ENCODE results near the gene NEB.

NEB gene

GRCh38 chr2:151733771-151734672 is at the start of gene NEB:
Gene NEB, minus strand, starts transcription at chr2:151734476. Its CDS starts 1,320 bp downstream, at chr2:151733156.
- no peak for DNase-seq

GRCh38 chr2:151783133-151783520 is 48.9 kb upstream of the NEB start:
- DNase-seq = no peak

- DNase-seq = no peak
Observed at GRCh38 chr2:151782378-151783132, 48.3 kb upstream of the NEB start.

- DNase-seq = no peak
Observed at GRCh38 chr2:151781642-151782041, 47.4 kb upstream of the NEB start.

GRCh38 chr2:151780938-151781337 is 46.7 kb upstream of the NEB start:
- DNase-seq = no peak

GRCh38 chr2:151777935-151778334 is 43.7 kb upstream of the NEB start:
- no peak for DNase-seq

- no peak for DNase-seq
Observed at GRCh38 chr2:151777487-151777886, 43.2 kb upstream of the NEB start.

- no peak for DNase-seq
Observed at GRCh38 chr2:151776367-151776766, 42.1 kb upstream of the NEB start.

- no peak for DNase-seq
Observed at GRCh38 chr2:151775057-151775740, 40.9 kb upstream of the NEB start.

GRCh38 chr2:151774506-151774905 is 40.2 kb upstream of the NEB start:
- no peak for DNase-seq

- DNase-seq = no peak
Observed at GRCh38 chr2:151771599-151772358, 37.5 kb upstream of the NEB start.

GRCh38 chr2:151770995-151771394 is 36.7 kb upstream of the NEB start:
- no peak for DNase-seq

GRCh38 chr2:151769606-151770005 is 35.3 kb upstream of the NEB start:
- DNase-seq = no peak

GRCh38 chr2:151767536-151767935 is 33.3 kb upstream of the NEB start:
- DNase-seq = no peak

GRCh38 chr2:151766437-151767153 is 32.3 kb upstream of the NEB start:
- peak; percentile 46 for DNase-seq

GRCh38 chr2:151765760-151766410 is 31.6 kb upstream of the NEB start:
- no peak for DNase-seq

GRCh38 chr2:151762694-151763093 is 28.4 kb upstream of the NEB start:
- no peak for DNase-seq

GRCh38 chr2:151761687-151762086 is 27.4 kb upstream of the NEB start:
- DNase-seq = no peak

GRCh38 chr2:151761193-151761592 is 26.9 kb upstream of the NEB start:
- no peak for DNase-seq

- no peak for DNase-seq
Observed at GRCh38 chr2:151760139-151760650, 25.9 kb upstream of the NEB start.

- no peak for DNase-seq
Observed at GRCh38 chr2:151758744-151759143, 24.5 kb upstream of the NEB start.
